ENCODE data around the gene PNMA6E. TPM values are rescaled to one million over a fixed set of nuclear protein-coding genes. Genes with fewer than 3 reads are reported as not detected.
A peak's percentile ranks its signal among the peaks of the same experiment; 100 is the strongest.

Gene PNMA6E
- total RNA-seq, 2 experiments from 2014 or later: not detected

- Mint-ChIP-seq H3K9me3 (no peaks in the 10 kb centered on the region), H3K36me3 (no peaks in the 10 kb centered on the region), H3K27ac (no peak overlapping the region), H3K27me3 (peaks cover 3% of the 10 kb centered on the region), H3K4me3 (no peak overlapping the region), H3K4me1 (ENCODE audit: low read depth) (peaks cover 21% of the 10 kb centered on the region)
- ChIA-PET POLR2A (no interaction called here), CTCF (no interaction called here)
- DNase-seq: no peak
- intact Hi-C loops (cut with micrococcal nuclease): no loop called here
These were observed 29.9 kb downstream of the PNMA6E start for GRCh38 chrX:153371256-153371655.

- Mint-ChIP-seq H3K4me1 (ENCODE audit: low read depth) (peaks cover 21% of the 10 kb centered on the region), H3K27ac (peak overlapping the region; percentile 7), H3K4me3 (no peak overlapping the region), H3K27me3 (peaks cover 3% of the 10 kb centered on the region), H3K9me3 (no peaks in the 10 kb centered on the region), H3K36me3 (no peaks in the 10 kb centered on the region)
- intact Hi-C loops (cut with micrococcal nuclease): loop anchor here (1.0 kb wide), 1 partner anchor 36 kb away; the partner anchor contains the start of gene ZNF275
- POLR2A ChIA-PET: no interaction called here
- DNase-seq: peak; percentile 36
- CTCF ChIA-PET: no interaction called here
These were observed 30.7 kb downstream of the PNMA6E start for GRCh38 chrX:153370293-153371055.

GRCh38 chrX:153366878-153367538 lies 34.1 kb downstream of the PNMA6E start:
- Mint-ChIP-seq H3K27me3 (peaks cover 3% of the 10 kb centered on the region), H3K4me1 (ENCODE audit: low read depth) (peaks cover 21% of the 10 kb centered on the region), H3K4me3 (no peak overlapping the region), H3K36me3 (no peaks in the 10 kb centered on the region), H3K9me3 (no peaks in the 10 kb centered on the region), H3K27ac (no peak overlapping the region)
- ChIA-PET CTCF (no interaction called here), POLR2A (no interaction called here)
- intact Hi-C loops (cut with micrococcal nuclease): no loop called here
- no peak for DNase-seq

- intact Hi-C loops (cut with micrococcal nuclease): no loop called here
- Mint-ChIP-seq H3K4me1 (ENCODE audit: low read depth) (peaks cover 16% of the 10 kb centered on the region), H3K27me3 (peaks cover 3% of the 10 kb centered on the region), H3K36me3 (no peaks in the 10 kb centered on the region), H3K9me3 (no peaks in the 10 kb centered on the region), H3K27ac (no peak overlapping the region), H3K4me3 (no peak overlapping the region)
- ChIA-PET CTCF (no interaction called here), POLR2A (no interaction called here)
- no peak for DNase-seq
These were observed 35.0 kb downstream of the PNMA6E start for GRCh38 chrX:153366119-153366518.

GRCh38 chrX:153365670-153366069 lies 35.5 kb downstream of the PNMA6E start:
- no peak overlapping the region for H3K4me3 Mint-ChIP-seq
- H3K27me3 Mint-ChIP-seq: no peaks in the 10 kb centered on the region
- ChIA-PET CTCF (no interaction called here), POLR2A (no interaction called here)
- H3K27ac Mint-ChIP-seq: no peak overlapping the region
- peaks cover 1% of the 10 kb centered on the region for H3K36me3 Mint-ChIP-seq
- intact Hi-C loops (cut with micrococcal nuclease): no loop called here
- no peaks in the 10 kb centered on the region for H3K9me3 Mint-ChIP-seq
- DNase-seq: no peak
- peaks cover 12% of the 10 kb centered on the region for H3K4me1 Mint-ChIP-seq (ENCODE audit: low read depth)

- Mint-ChIP-seq H3K4me3 (no peak overlapping the region), H3K27me3 (no peaks in the 10 kb centered on the region), H3K4me1 (ENCODE audit: low read depth) (no peaks in the 10 kb centered on the region), H3K36me3 (peaks cover 6% of the 10 kb centered on the region), H3K27ac (no peak overlapping the region), H3K9me3 (peaks cover 21% of the 10 kb centered on the region)
- CTCF ChIA-PET: no interaction called here
- POLR2A ChIA-PET: no interaction called here
- intact Hi-C loops (cut with micrococcal nuclease): no loop called here
- no peak for DNase-seq
These were observed 39.3 kb downstream of the PNMA6E start for GRCh38 chrX:153361781-153362397.

GRCh38 chrX:153357877-153358276 lies 43.3 kb downstream of the PNMA6E start:
- Mint-ChIP-seq H3K4me1 (ENCODE audit: low read depth) (no peaks in the 10 kb centered on the region), H3K36me3 (peaks cover 6% of the 10 kb centered on the region), H3K27me3 (no peaks in the 10 kb centered on the region), H3K9me3 (peaks cover 21% of the 10 kb centered on the region), H3K27ac (no peak overlapping the region), H3K4me3 (no peak overlapping the region)
- POLR2A ChIA-PET: no interaction called here
- no peak for DNase-seq
- CTCF ChIA-PET: no interaction called here
- intact Hi-C loops (cut with micrococcal nuclease): no loop called here

GRCh38 chrX:153353416-153353815 lies 47.7 kb downstream of the PNMA6E start:
- ChIA-PET CTCF (no interaction called here), POLR2A (no interaction called here)
- H3K4me3 Mint-ChIP-seq: no peak overlapping the region
- H3K36me3 Mint-ChIP-seq: peaks cover 14% of the 10 kb centered on the region
- no peak overlapping the region for H3K27ac Mint-ChIP-seq
- no peaks in the 10 kb centered on the region for H3K4me1 Mint-ChIP-seq (ENCODE audit: low read depth)
- DNase-seq: no peak
- intact Hi-C loops (cut with micrococcal nuclease): no loop called here
- H3K9me3 Mint-ChIP-seq: peaks cover 11% of the 10 kb centered on the region
- no peaks in the 10 kb centered on the region for H3K27me3 Mint-ChIP-seq

- peaks cover 16% of the 10 kb centered on the region for H3K36me3 Mint-ChIP-seq
- no peaks in the 10 kb centered on the region for H3K27me3 Mint-ChIP-seq
- peaks cover 3% of the 10 kb centered on the region for H3K4me1 Mint-ChIP-seq (ENCODE audit: low read depth)
- no peak for DNase-seq
- ChIA-PET POLR2A (no interaction called here), CTCF (no interaction called here)
- no peak overlapping the region for H3K27ac Mint-ChIP-seq
- peaks cover 5% of the 10 kb centered on the region for H3K9me3 Mint-ChIP-seq
- H3K4me3 Mint-ChIP-seq: no peak overlapping the region
- intact Hi-C loops (cut with micrococcal nuclease): no loop called here
These were observed 48.3 kb downstream of the PNMA6E start for GRCh38 chrX:153352858-153353257.

GRCh38 chrX:153351981-153352380 lies 49.2 kb downstream of the PNMA6E start:
- POLR2A ChIA-PET: no interaction called here
- peaks cover 3% of the 10 kb centered on the region for H3K4me1 Mint-ChIP-seq (ENCODE audit: low read depth)
- H3K4me3 Mint-ChIP-seq: no peak overlapping the region
- H3K27me3 Mint-ChIP-seq: no peaks in the 10 kb centered on the region
- no peaks in the 10 kb centered on the region for H3K9me3 Mint-ChIP-seq
- peaks cover 17% of the 10 kb centered on the region for H3K36me3 Mint-ChIP-seq
- DNase-seq: no peak
- intact Hi-C loops (cut with micrococcal nuclease): no loop called here
- CTCF ChIA-PET: no interaction called here
- no peak overlapping the region for H3K27ac Mint-ChIP-seq

GRCh38 chrX:153349952-153350351 lies 51.2 kb downstream of the PNMA6E start:
- H3K9me3 Mint-ChIP-seq: no peaks in the 10 kb centered on the region

GRCh38 chrX:153348421-153348820 lies 52.7 kb downstream of the PNMA6E start:
- Mint-ChIP-seq H3K36me3 (peaks cover 36% of the 10 kb centered on the region), H3K4me3 (no peak overlapping the region), H3K4me1 (ENCODE audit: low read depth) (peaks cover 8% of the 10 kb centered on the region), H3K9me3 (no peaks in the 10 kb centered on the region), H3K27me3 (no peaks in the 10 kb centered on the region), H3K27ac (no peak overlapping the region)
- POLR2A ChIA-PET: no interaction called here
- DNase-seq: no peak
- CTCF ChIA-PET: no interaction called here
- intact Hi-C loops (cut with micrococcal nuclease): no loop called here

More at GRCh38 chrX:153349952-153350351, 51.2 kb downstream of the PNMA6E start:
- no peak for DNase-seq
- Mint-ChIP-seq H3K36me3 (peaks cover 24% of the 10 kb centered on the region), H3K27ac (no peak overlapping the region), H3K4me3 (no peak overlapping the region), H3K4me1 (ENCODE audit: low read depth) (peaks cover 3% of the 10 kb centered on the region), H3K27me3 (no peaks in the 10 kb centered on the region)
- CTCF ChIA-PET: no interaction called here
- POLR2A ChIA-PET: interaction anchor here (1.0 kb wide), 1 partner anchor 11 kb away, joined by 3 read pairs; no protein-coding TSS in a partner anchor
- intact Hi-C loops (cut with micrococcal nuclease): no loop called here

- Mint-ChIP-seq H3K4me1 (ENCODE audit: low read depth) (peaks cover 17% of the 10 kb centered on the region), H3K36me3 (peaks cover 36% of the 10 kb centered on the region), H3K9me3 (no peaks in the 10 kb centered on the region), H3K4me3 (no peak overlapping the region), H3K27me3 (no peaks in the 10 kb centered on the region), H3K27ac (no peak overlapping the region)
- ChIA-PET CTCF (no interaction called here), POLR2A (no interaction called here)
- intact Hi-C loops (cut with micrococcal nuclease): no loop called here
- DNase-seq: no peak
These were observed 53.6 kb downstream of the PNMA6E start for GRCh38 chrX:153347530-153347929.

All from activated CD4-positive, alpha-beta memory T cell treated with anti-CD3 and anti-CD28 coated beads for 36 hours (primary cell).